Cardiac muscle cell (in vitro differentiated cells and primary cell): Measurements from ENCODE around the gene EMC6. TPM values are rescaled to one million over a fixed set of nuclear protein-coding genes. Genes with fewer than 3 reads are reported as not detected.

Source experiments
- DNase-seq, 2 donors: peaks; one replicate each; pipeline versions ENCODE4 v3.0.0 to v3.0.0-alpha.2; 2010 to 2017; ENCODE audit warnings: low read depth in 1 of 2, low spot score in 1 of 2
- H3K27ac ChIP-seq: fragments of 200-600 bp; sonication (generic); 2 replicates; pipeline ENCODE4 v1.5.1; 2016
- H3K27me3 ChIP-seq: fragments of 200-600 bp; sonication (generic); 2 replicates; pipeline ENCODE4 v1.6.0; 2016; ENCODE audit warnings: control low read depth
- H3K36me3 ChIP-seq: fragments of 200-600 bp; sonication (generic); 2 replicates; pipeline ENCODE4 v1.5.1; 2016; ENCODE audit warnings: control low read depth
- H3K4me1 ChIP-seq: fragments of 200-600 bp; sonication (generic); 2 replicates; pipeline ENCODE4 v1.8.1; 2017; ENCODE audit warnings: low read depth, mild to moderate bottlenecking, mixed run types
- H3K4me3 ChIP-seq: fragments of 200-600 bp; sonication (generic); 2 replicates; pipeline ENCODE4 v1.5.1; 2016; ENCODE audit warnings: mild to moderate bottlenecking
- H3K9me3 ChIP-seq: fragments of 200-600 bp; sonication (generic); 2 replicates; pipeline ENCODE4 v1.5.1; 2017; ENCODE audit warnings: low read depth, mild to moderate bottlenecking, control low read depth
- CTCF ChIP-seq: IDR thresholded peaks from 2 replicates; pipeline ENCODE4 v1.5.1; 2012; ENCODE audit warnings: low read depth, mild to moderate bottlenecking, low read length
- polyA plus RNA-seq: library from polyadenylated mRNA; unstranded; fragments of >200 nt; fragmentation: Nextera tagmentation; extraction: Ambion mirVana; gene quantifications from 2 replicates; pipeline ENCODE4 v1.2.1, GENCODE V29; 2016
- total RNA-seq: library from RNA; depleted of rRNA; stranded (reverse); fragments of >200 nt; gene quantifications from 2 replicates; pipeline ENCODE4 v1.2.3, GENCODE V29; 2016

EMC6 gene
- total and polyA plus RNA-seq, 2 experiments from 2014 or later, result 56.0 to 165 TPM

GRCh38 chr17:3660311-3660891, 8.2 kb upstream of the EMC6 start:
- no peaks in the 10 kb centered on the region for H3K9me3 ChIP-seq
- H3K4me1 ChIP-seq, result peaks cover 23% of the 10 kb centered on the region
- no peaks in the 10 kb centered on the region for H3K27me3 ChIP-seq
- peak in 1 of 2 donors; percentile 56 for DNase-seq
- H3K27ac ChIP-seq, result peak overlapping the region; percentile 88
- peaks cover 6% of the 10 kb centered on the region for H3K36me3 ChIP-seq
- no peak overlapping the region for H3K4me3 ChIP-seq
- no peak for TF ChIP-seq CTCF

GRCh38 chr17:3663102-3664011, 5.3 kb upstream of the EMC6 start:
- peaks cover 6% of the 10 kb centered on the region for H3K36me3 ChIP-seq
- H3K9me3 ChIP-seq, result no peaks in the 10 kb centered on the region
- peak overlapping the region; percentile 24 for H3K27ac ChIP-seq
- no peak for TF ChIP-seq CTCF
- peaks cover 34% of the 10 kb centered on the region for H3K4me1 ChIP-seq
- no peak overlapping the region for H3K4me3 ChIP-seq
- H3K27me3 ChIP-seq, result no peaks in the 10 kb centered on the region
- no peak for DNase-seq

- Histone ChIP-seq H3K4me1 (peaks cover 19% of the 10 kb centered on the region), H3K4me3 (no peak overlapping the region), H3K9me3 (no peaks in the 10 kb centered on the region), H3K27ac (peak overlapping the region; percentile 97), H3K36me3 (peaks cover 6% of the 10 kb centered on the region), H3K27me3 (no peaks in the 10 kb centered on the region)
- no peak for TF ChIP-seq CTCF
- DNase-seq, result no peak
These were observed 2.8 kb upstream of the EMC6 start for GRCh38 chr17:3665834-3666233.

- DNase-seq, result no peak
- Histone ChIP-seq H3K4me1 (peaks cover 12% of the 10 kb centered on the region), H3K27me3 (no peaks in the 10 kb centered on the region), H3K4me3 (peak overlapping the region; percentile 78), H3K36me3 (peaks cover 6% of the 10 kb centered on the region), H3K9me3 (no peaks in the 10 kb centered on the region), H3K27ac (peak overlapping the region; percentile 97)
- no peak for TF ChIP-seq CTCF
These were observed 2.1 kb upstream of the EMC6 start for GRCh38 chr17:3666516-3666915.

- Histone ChIP-seq H3K27ac (peak overlapping the region; percentile 97), H3K27me3 (no peaks in the 10 kb centered on the region), H3K4me1 (peaks cover 11% of the 10 kb centered on the region), H3K4me3 (peak overlapping the region; percentile 78), H3K36me3 (peaks cover 6% of the 10 kb centered on the region), H3K9me3 (no peaks in the 10 kb centered on the region)
- DNase-seq, result peak; percentile 91 to 96
- no peak for TF ChIP-seq CTCF
These were observed 990 bp upstream of the EMC6 start for GRCh38 chr17:3667366-3668278.
